RWPE2 (cell line): ENCODE results near the gene ZNF148.

Experiments used
- ATAC-seq: fragments of 200-7000 bp; cut with Tn5 transposase; 3 replicates; pipeline ENCODE4 v1.9.1; 2021; ENCODE audit warnings: low read depth
- DNase-seq: peaks from one replicate; pipeline ENCODE4 v3.0.0-alpha.2; 2020; ENCODE audit warnings: low spot score
- H3K27ac ChIP-seq: fragments of 450-650 bp; 2 replicates; pipeline ENCODE4 v1.5.1; 2017; ENCODE audit warnings: mild to moderate bottlenecking; ENCODE audit not compliant: poor library complexity, severe bottlenecking
- H3K27me3 ChIP-seq: fragments of 250-450 bp; sonication (Bioruptor Pico); 2 replicates; pipeline ENCODE4 v1.5.1; 2021; ENCODE audit warnings: mild to moderate bottlenecking, moderate library complexity; ENCODE audit not compliant: insufficient read depth, poor library complexity, severe bottlenecking
- H3K36me3 ChIP-seq: fragments of 250-450 bp; sonication (Bioruptor Pico); 2 replicates; pipeline ENCODE4 v1.5.1; 2020; ENCODE audit warnings: low read depth, mild to moderate bottlenecking, moderate library complexity
- H3K4me1 ChIP-seq: fragments of 250-450 bp; sonication (Bioruptor Pico); 2 replicates; pipeline ENCODE4 v1.5.1; 2021; ENCODE audit warnings: mild to moderate bottlenecking, moderate library complexity; ENCODE audit not compliant: insufficient read depth, poor library complexity, severe bottlenecking
- H3K4me3 ChIP-seq: fragments of 250-450 bp; sonication (Bioruptor Pico); 2 replicates; pipeline ENCODE4 v1.5.1; 2021; ENCODE audit warnings: mild to moderate bottlenecking, moderate library complexity; ENCODE audit not compliant: severe bottlenecking
- H3K9me3 ChIP-seq: fragments of 250-450 bp; sonication (Bioruptor Pico); 2 replicates; pipeline ENCODE4 v1.5.1; 2021; ENCODE audit warnings: mild to moderate bottlenecking, moderate library complexity; ENCODE audit not compliant: severe bottlenecking
- CTCF ChIP-seq: fragments of 450-650 bp; IDR thresholded peaks from one replicate; pipeline ENCODE4 v1.5.1; 2017; ENCODE audit warnings: mild to moderate bottlenecking, moderate library complexity; ENCODE audit not compliant: poor library complexity, severe bottlenecking

ZNF148 gene

GRCh38 chr3:125246237-125246636, 128.9 kb downstream of the ZNF148 start:
- no peaks in the 10 kb centered on the region for H3K36me3 ChIP-seq
- H3K4me1 ChIP-seq: no peaks in the 10 kb centered on the region
- no peak for TF ChIP-seq CTCF
- no peaks in the 10 kb centered on the region for H3K9me3 ChIP-seq
- H3K27ac ChIP-seq: no peak overlapping the region
- no peak for DNase-seq
- no peak for ATAC-seq
- no peaks in the 10 kb centered on the region for H3K27me3 ChIP-seq
- H3K4me3 ChIP-seq: no peak overlapping the region

DNA sequence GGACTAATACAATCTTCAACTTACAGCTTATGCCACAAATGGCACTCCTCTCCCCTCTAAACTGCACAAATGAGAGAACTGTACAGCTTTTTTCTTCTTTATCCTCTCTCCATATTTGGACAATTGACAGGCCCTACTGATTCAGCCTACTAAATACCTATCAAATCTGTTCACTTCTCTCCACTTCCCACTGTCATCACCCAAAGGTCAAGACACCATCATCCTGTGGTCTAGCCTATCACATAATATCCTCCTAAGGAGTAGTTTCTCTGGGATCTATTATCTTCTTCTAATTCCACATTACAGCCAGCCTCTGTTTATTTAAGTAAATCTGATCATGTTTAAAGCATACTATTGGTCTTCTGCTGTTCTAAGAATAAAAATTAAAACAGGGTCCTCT, 129.6 kb downstream of the ZNF148 start:
- H3K9me3 ChIP-seq: no peaks in the 10 kb centered on the region
- no peaks in the 10 kb centered on the region for H3K27me3 ChIP-seq
- H3K4me1 ChIP-seq: no peaks in the 10 kb centered on the region
- ATAC-seq (no peak), DNase-seq (no peak)
- H3K27ac ChIP-seq: no peak overlapping the region
- no peak overlapping the region for H3K4me3 ChIP-seq
- no peaks in the 10 kb centered on the region for H3K36me3 ChIP-seq
- TF ChIP-seq CTCF: no peak

- Histone ChIP-seq H3K9me3 (no peaks in the 10 kb centered on the region), H3K27ac (no peak overlapping the region), H3K4me3 (no peak overlapping the region), H3K4me1 (no peaks in the 10 kb centered on the region), H3K36me3 (peaks cover 18% of the 10 kb centered on the region), H3K27me3 (no peaks in the 10 kb centered on the region)
- no peak for TF ChIP-seq CTCF
- no peak for ATAC-seq
- no peak for DNase-seq
Observed at GRCh38 chr3:125240496-125240895, 134.6 kb downstream of the ZNF148 start.

DNA sequence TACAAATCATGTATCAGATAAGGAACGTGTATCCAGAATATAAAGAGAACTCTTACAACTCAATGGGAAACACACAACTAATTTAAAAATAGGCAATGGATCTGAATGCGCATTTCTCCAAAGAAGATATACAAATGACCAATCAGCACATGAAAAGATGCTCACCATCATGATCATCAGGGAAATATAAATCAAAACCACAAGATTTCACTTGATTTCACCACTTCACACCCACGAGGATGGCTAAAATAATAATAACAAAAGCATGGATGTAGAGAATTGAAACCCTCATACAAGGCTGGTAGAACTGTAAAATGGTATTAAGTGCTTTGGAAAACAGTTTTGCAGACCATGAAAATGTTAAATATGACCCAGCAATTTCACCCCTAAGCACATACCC, 135.9 kb downstream of the ZNF148 start:
- DNase-seq (no peak), ATAC-seq (no peak)
- Histone ChIP-seq H3K4me3 (no peak overlapping the region), H3K27me3 (no peaks in the 10 kb centered on the region), H3K9me3 (no peaks in the 10 kb centered on the region), H3K4me1 (no peaks in the 10 kb centered on the region), H3K27ac (no peak overlapping the region), H3K36me3 (peaks cover 18% of the 10 kb centered on the region)
- TF ChIP-seq CTCF: no peak

- Histone ChIP-seq H3K4me3 (no peak overlapping the region), H3K4me1 (no peaks in the 10 kb centered on the region), H3K27ac (no peak overlapping the region), H3K9me3 (no peaks in the 10 kb centered on the region), H3K36me3 (peaks cover 18% of the 10 kb centered on the region), H3K27me3 (no peaks in the 10 kb centered on the region)
- no peak for DNase-seq
- TF ChIP-seq CTCF: no peak
- ATAC-seq: no peak
Observed at GRCh38 chr3:125238759-125239158, 136.4 kb downstream of the ZNF148 start.
